HEK293T (cell line): ENCODE results near the gene LAMTOR1.

Experiments used
- CTCF ChIA-PET: fragments of 350-600 bp; formaldehyde crosslinking; extraction: SDS; loops from one replicate; lab custom pipeline; 2021; ENCODE audit warnings: antibody characterized with exemption, inconsistent platforms; lab: Yijun Ruan, JAX
- POLR2A ChIA-PET: fragments of 350-600 bp; formaldehyde crosslinking; extraction: SDS; loops from one replicate; lab custom pipeline; 2020; ENCODE audit warnings: antibody characterized with exemption, inconsistent platforms; lab: Yijun Ruan, JAX
- DNase-seq: peaks from one replicate; pipeline ENCODE4 v3.0.0; 2012; ENCODE audit warnings: mixed read lengths; ENCODE audit errors: extremely low spot score
- ARNT ChIP-seq: fragments of 450-650 bp; IDR thresholded peaks from 2 replicates; pipeline ENCODE4 v1.6.1; 2017; ENCODE audit warnings: mild to moderate bottlenecking
- BHLHE40 ChIP-seq: fragments of 450-650 bp; IDR thresholded peaks from 2 replicates; pipeline ENCODE4 v1.6.1; 2016; ENCODE audit warnings: mild to moderate bottlenecking, moderate library complexity, borderline replicate concordance
- CTBP1 ChIP-seq: fragments of 450-650 bp; IDR thresholded peaks from 2 replicates; pipeline ENCODE4 v1.6.1; 2016; ENCODE audit warnings: borderline replicate concordance
- ELF4 ChIP-seq: fragments of 450-650 bp; IDR thresholded peaks from 2 replicates; pipeline ENCODE4 v1.6.1; 2017; ENCODE audit warnings: antibody characterized with exemption
- FOXA1 ChIP-seq: fragments of 450-650 bp; IDR thresholded peaks from 2 replicates; pipeline ENCODE4 v1.6.1; 2016; ENCODE audit warnings: mild to moderate bottlenecking
- FOXK2 ChIP-seq: fragments of 450-650 bp; IDR thresholded peaks from 2 replicates; pipeline ENCODE4 v1.6.1; 2016; ENCODE audit warnings: mild to moderate bottlenecking
- FOXM1 ChIP-seq: fragments of 450-650 bp; IDR thresholded peaks from 2 replicates; pipeline ENCODE4 v1.6.1; 2017; ENCODE audit warnings: mild to moderate bottlenecking, borderline replicate concordance
- HDGF ChIP-seq: fragments of 450-650 bp; IDR thresholded peaks from 2 replicates; pipeline ENCODE4 v1.6.1; 2017; ENCODE audit warnings: antibody characterized with exemption, borderline replicate concordance
- L3MBTL2 ChIP-seq: fragments of 450-650 bp; conservative IDR thresholded peaks from 2 replicates; pipeline ENCODE4 v1.6.1; 2016; ENCODE audit warnings: mild to moderate bottlenecking
- LEF1 ChIP-seq: fragments of 450-650 bp; IDR thresholded peaks from 2 replicates; pipeline ENCODE4 v1.6.1; 2017; ENCODE audit warnings: mild to moderate bottlenecking, borderline replicate concordance
- NFRKB ChIP-seq: fragments of 450-650 bp; IDR thresholded peaks from 2 replicates; pipeline ENCODE4 v1.6.1; 2016; ENCODE audit warnings: mild to moderate bottlenecking, moderate library complexity
- PKNOX1 ChIP-seq: fragments of 450-650 bp; IDR thresholded peaks from 2 replicates; pipeline ENCODE4 v1.6.1; 2016
- SP1 ChIP-seq: fragments of 450-650 bp; IDR thresholded peaks from 2 replicates; pipeline ENCODE4 v1.6.1; 2017
- SUZ12 ChIP-seq: fragments of 450-650 bp; IDR thresholded peaks from 2 replicates; pipeline ENCODE4 v1.6.1; 2016; ENCODE audit warnings: mild to moderate bottlenecking
- TARDBP ChIP-seq: fragments of 450-650 bp; IDR thresholded peaks from 2 replicates; pipeline ENCODE4 v1.6.1; 2016
- ZNF384 ChIP-seq: fragments of 450-650 bp; IDR thresholded peaks from 2 replicates; pipeline ENCODE4 v1.6.1; 2016

Gene LAMTOR1

GRCh38 chr11:72088076-72088808 lies 14.9 kb downstream of the LAMTOR1 start:
- POLR2A ChIA-PET, result no interaction called here
- no peak for DNase-seq
- TF ChIP-seq FOXK2, result no peak
- TF ChIP-seq SUZ12, result no peak
- no peak for TF ChIP-seq HDGF
- no peak for TF ChIP-seq LEF1
- no peak for TF ChIP-seq TARDBP
- no peak for TF ChIP-seq SP1
- CTCF ChIA-PET, result interaction anchor here (0.6 to 5.7 kb wide), 2 partner anchors 63 to 64 kb away, joined by 4 to 31 read pairs; no protein-coding TSS in a partner anchor

- ChIA-PET CTCF (interaction anchor here (5.7 kb wide), 1 partner anchor 61 kb away, joined by 31 read pairs; no protein-coding TSS in a partner anchor), POLR2A (interaction anchor here (1.1 to 1.2 kb wide), 2 partner anchors 11 to 27 kb away, joined by 3 read pairs; partner anchors contain the start of gene ANAPC15)
- DNase-seq, result no peak
- TF ChIP-seq ARNT (no peak), BHLHE40 (no peak), SP1 (no peak), LEF1 (no peak), TARDBP (no peak), NFRKB (no peak), ZNF384 (no peak)
Measured at GRCh38 chr11:72085621-72086351, 17.3 kb downstream of the LAMTOR1 start.

GRCh38 chr11:72084965-72085364 lies 18.1 kb downstream of the LAMTOR1 start:
- POLR2A ChIA-PET, result interaction anchor here (1.1 to 1.2 kb wide), 2 partner anchors 10 to 28 kb away, joined by 3 read pairs; partner anchors contain the start of gene ANAPC15
- CTCF ChIA-PET, result interaction anchor here (5.7 kb wide), 1 partner anchor 60 kb away, joined by 31 read pairs; no protein-coding TSS in a partner anchor
- no peak for DNase-seq
- no peak for TF ChIP-seq ZNF384
- TF ChIP-seq TARDBP, result no peak
- no peak for TF ChIP-seq SP1

GRCh38 chr11:72084076-72084475 lies 19.0 kb downstream of the LAMTOR1 start:
- no peak for DNase-seq
- POLR2A ChIA-PET, result no interaction called here
- TF ChIP-seq HDGF (no peak), ARNT (no peak), FOXA1 (no peak), NFRKB (no peak), ZNF384 (no peak), FOXM1 (no peak), SUZ12 (no peak), L3MBTL2 (no peak), BHLHE40 (no peak)
- CTCF ChIA-PET, result interaction anchor here (5.7 kb wide), 1 partner anchor 59 kb away, joined by 31 read pairs; no protein-coding TSS in a partner anchor

GRCh38 chr11:72083414-72083813 lies 19.7 kb downstream of the LAMTOR1 start:
- CTCF ChIA-PET, result interaction anchor here (5.7 kb wide), 1 partner anchor 58 kb away, joined by 31 read pairs; no protein-coding TSS in a partner anchor
- DNase-seq, result no peak
- no peak for TF ChIP-seq LEF1
- no peak for TF ChIP-seq ELF4
- no peak for TF ChIP-seq SUZ12
- TF ChIP-seq SP1, result no peak
- no peak for TF ChIP-seq ZNF384
- POLR2A ChIA-PET, result no interaction called here

GRCh38 chr11:72081821-72082453 lies 21.2 kb downstream of the LAMTOR1 start:
- POLR2A ChIA-PET, result interaction anchor here (1.0 kb wide), 1 partner anchor 31 kb away, joined by 4 read pairs; the partner anchor contains the start of gene ANAPC15
- TF ChIP-seq SP1, result no peak
- no peak for TF ChIP-seq CTBP1
- no peak for TF ChIP-seq HDGF
- TF ChIP-seq ZNF384, result no peak
- no peak for TF ChIP-seq TARDBP
- no peak for TF ChIP-seq ARNT
- no peak for TF ChIP-seq BHLHE40
- no peak for TF ChIP-seq SUZ12
- no peak for TF ChIP-seq L3MBTL2
- no peak for TF ChIP-seq FOXK2
- TF ChIP-seq ELF4, result no peak
- TF ChIP-seq PKNOX1, result no peak
- no peak for TF ChIP-seq NFRKB
- no peak for TF ChIP-seq LEF1
- TF ChIP-seq FOXM1, result no peak
- no peak for TF ChIP-seq FOXA1
- CTCF ChIA-PET, result interaction anchor here (0.9 to 1.4 kb wide), 2 partner anchors 9 to 57 kb away, joined by 3 to 14 read pairs; no protein-coding TSS in a partner anchor
- no peak for DNase-seq

GRCh38 chr11:72081184-72081644 lies 21.9 kb downstream of the LAMTOR1 start:
- CTCF ChIA-PET, result interaction anchor here (0.9 to 1.4 kb wide), 2 partner anchors 10 to 56 kb away, joined by 3 to 14 read pairs; no protein-coding TSS in a partner anchor
- DNase-seq, result no peak
- POLR2A ChIA-PET, result no interaction called here
- TF ChIP-seq ELF4, result no peak
- no peak for TF ChIP-seq PKNOX1
- no peak for TF ChIP-seq LEF1
- no peak for TF ChIP-seq ZNF384
- no peak for TF ChIP-seq HDGF
- no peak for TF ChIP-seq CTBP1
- no peak for TF ChIP-seq FOXK2
- TF ChIP-seq L3MBTL2, result no peak; the same call in 1 of the 2 replicates
- TF ChIP-seq ARNT, result no peak
- no peak for TF ChIP-seq FOXM1
- no peak for TF ChIP-seq SUZ12
- no peak for TF ChIP-seq NFRKB
- TF ChIP-seq TARDBP, result no peak
- TF ChIP-seq BHLHE40, result no peak
- TF ChIP-seq SP1, result no peak
- TF ChIP-seq FOXA1, result no peak
